ENCODE data around the gene PHF20. TPM values are rescaled to one million over a fixed set of nuclear protein-coding genes. Genes with fewer than 3 reads are reported as not detected.
"Not testable (repeated sequence)": the region's sequence is repeated elsewhere in the genome, so short reads cannot be mapped to it uniquely, and the experiment has no call there.

Gene PHF20
- total RNA-seq, 3 donors from 2014 or later, result 48.5 to 60.0 (median 59.7) TPM

GRCh38 chr20:35854713-35855348, 83.0 kb downstream of the PHF20 start:
- TF ChIP-seq POLR2A (IDR thresholded peaks at IDR 0.05) (no peak), POLR2AphosphoS5 (IDR thresholded peaks at IDR 0.05) (no peak), CTCF (IDR thresholded peaks at IDR 0.05) (no peak)
- Histone ChIP-seq H3K27me3 (no peaks in the 10 kb centered on the region), H3K4me3 (no peak overlapping the region), H3K9me3 (no peaks in the 10 kb centered on the region), H3K27ac (no peak overlapping the region), H3K36me3 (no peaks in the 10 kb centered on the region), H3K4me1 (no peaks in the 10 kb centered on the region)
- intact Hi-C loops (cut with DNase I; ENCODE audit: low total_unique reads), result no loop called here
- no peak for DNase-seq (ENCODE audit: low spot score in 2 of 2)

GRCh38 chr20:35855641-35856040, 83.8 kb downstream of the PHF20 start:
- H3K27me3 ChIP-seq; H3K27ac ChIP-seq; H3K4me1 ChIP-seq; H3K9me3 ChIP-seq; H3K36me3 ChIP-seq; intact Hi-C loops (cut with DNase I; ENCODE audit: low total_unique reads); DNase-seq (ENCODE audit: low spot score in 2 of 2); H3K4me3 ChIP-seq: not testable (repeated sequence)

GRCh38 chr20:35856866-35857265, 85.1 kb downstream of the PHF20 start:
- Histone ChIP-seq H3K4me1 (no peaks in the 10 kb centered on the region), H3K27ac (peak overlapping the region in 1 of 2 donors; percentile 40)

GRCh38 chr20:35866418-35867202, 94.8 kb downstream of the PHF20 start:
- H3K9me3 ChIP-seq, result no peaks in the 10 kb centered on the region
- intact Hi-C loops (cut with DNase I; ENCODE audit: low total_unique reads), result no loop called here
- no peak overlapping the region for H3K4me3 ChIP-seq
- no peak overlapping the region for H3K27ac ChIP-seq
- no peaks in the 10 kb centered on the region for H3K4me1 ChIP-seq
- no peaks in the 10 kb centered on the region for H3K36me3 ChIP-seq
- no peak for TF ChIP-seq POLR2AphosphoS5 (IDR thresholded peaks at IDR 0.05)
- TF ChIP-seq POLR2A (IDR thresholded peaks at IDR 0.05), result no peak
- TF ChIP-seq CTCF (IDR thresholded peaks at IDR 0.05), result no peak
- no peak for DNase-seq (ENCODE audit: low spot score in 2 of 2)
- no peaks in the 10 kb centered on the region for H3K27me3 ChIP-seq

More at GRCh38 chr20:35856866-35857265, 85.1 kb downstream of the PHF20 start:
- intact Hi-C loops (cut with DNase I; ENCODE audit: low total_unique reads), result no loop called here
- Histone ChIP-seq H3K27me3 (no peaks in the 10 kb centered on the region), H3K4me3 (no peak overlapping the region), H3K9me3 (no peaks in the 10 kb centered on the region), H3K36me3 (no peaks in the 10 kb centered on the region)
- no peak for DNase-seq (ENCODE audit: low spot score in 2 of 2)
- TF ChIP-seq CTCF (IDR thresholded peaks at IDR 0.05) (no peak), POLR2A (IDR thresholded peaks at IDR 0.05) (no peak), POLR2AphosphoS5 (IDR thresholded peaks at IDR 0.05) (no peak)

- DNase-seq (ENCODE audit: low spot score in 2 of 2), result no peak
- no peaks in the 10 kb centered on the region for H3K36me3 ChIP-seq
- intact Hi-C loops (cut with DNase I; ENCODE audit: low total_unique reads), result no loop called here
- H3K9me3 ChIP-seq, result no peaks in the 10 kb centered on the region
- no peaks in the 10 kb centered on the region for H3K27me3 ChIP-seq
- peak overlapping the region; percentile 27 to 69 for H3K27ac ChIP-seq
- H3K4me1 ChIP-seq, result no peaks in the 10 kb centered on the region
- peak overlapping the region in 1 of 3 donors; percentile 27 for H3K4me3 ChIP-seq
- TF ChIP-seq POLR2A (IDR thresholded peaks at IDR 0.05) (no peak), CTCF (IDR thresholded peaks at IDR 0.05) (no peak), POLR2AphosphoS5 (IDR thresholded peaks at IDR 0.05) (no peak)
Observed at GRCh38 chr20:35870541-35871258, 98.9 kb downstream of the PHF20 start.

Measured in breast epithelium (tissue), 4 donors.